Caco-2 (cell line): Measurements from ENCODE around the gene TAF15. TPM values are rescaled to one million over a fixed set of nuclear protein-coding genes. Genes with fewer than 3 reads are reported as not detected.

Experiments
- BruUV-seq: library from RNA; stranded (reverse); fragments of 400-500 nt; replicated peaks from 2 replicates; lab custom pipeline; 2021; lab: Mats Ljungman, UMichigan
- CTCF ChIA-PET: fragments of 300-600 bp; sonication (Branson Sonifier 250); formaldehyde crosslinking; loops from one replicate; lab custom pipeline; 2022; ENCODE audit warnings: antibody characterized with exemption; lab: Charles Lee
- POLR2A ChIA-PET: fragments of 300-600 bp; sonication (Branson Sonifier 250); formaldehyde crosslinking; loops from one replicate; lab custom pipeline; 2022; ENCODE audit warnings: antibody characterized with exemption; lab: Charles Lee
- DNase-seq, 2 experiments: peaks; one replicate each; pipeline versions ENCODE4 v3.0.0 to v3.0.0-alpha.2; 2020 to 2022
- H3K27me3 ChIP-seq: replicated peaks from 2 replicates; pipeline ENCODE4 v1.6.0; 2011; ENCODE audit warnings: low read length; ENCODE audit not compliant: control insufficient read depth, insufficient read depth
- H3K36me3 ChIP-seq: 2 replicates; pipeline ENCODE4 v1.5.1; 2011; ENCODE audit warnings: low read length; ENCODE audit not compliant: control insufficient read depth, insufficient read depth
- H3K4me1 ChIP-seq: fragments of 250-450 bp; sonication (Bioruptor Pico); 2 replicates; pipeline ENCODE4 v1.5.1; 2020; ENCODE audit warnings: mild to moderate bottlenecking
- H3K4me3 ChIP-seq: 2 replicates; pipeline ENCODE4 v1.5.1; 2011; ENCODE audit warnings: low read depth, mild to moderate bottlenecking, control low read depth, low read length
- H3K9me3 ChIP-seq: fragments of 250-450 bp; sonication (Bioruptor Pico); 2 replicates; pipeline ENCODE4 v1.5.1; 2020; ENCODE audit warnings: mild to moderate bottlenecking, moderate library complexity
- H3K27ac Mint-ChIP-seq: one replicate; pipeline ENCODE4 v1.8.0; 2022; ENCODE audit warnings: mixed read lengths; ENCODE audit not compliant: unreplicated experiment
- H3K27me3 Mint-ChIP-seq: one replicate; pipeline ENCODE4 v1.8.0; 2022; ENCODE audit warnings: mixed read lengths; ENCODE audit not compliant: insufficient read depth, unreplicated experiment
- H3K36me3 Mint-ChIP-seq: one replicate; pipeline ENCODE4 v1.8.0; 2022; ENCODE audit warnings: mild to moderate bottlenecking, mixed read lengths; ENCODE audit not compliant: insufficient read depth, unreplicated experiment
- H3K4me1 Mint-ChIP-seq: one replicate; pipeline ENCODE4 v1.8.0; 2022; ENCODE audit warnings: low read depth, mixed read lengths; ENCODE audit not compliant: unreplicated experiment
- H3K4me3 Mint-ChIP-seq: one replicate; pipeline ENCODE4 v1.8.0; 2022; ENCODE audit warnings: mild to moderate bottlenecking, moderate library complexity, mixed read lengths; ENCODE audit not compliant: unreplicated experiment
- H3K9me3 Mint-ChIP-seq: one replicate; pipeline ENCODE4 v1.8.0; 2022; ENCODE audit warnings: mixed read lengths; ENCODE audit not compliant: unreplicated experiment
- intact Hi-C: fragments of 100-400 bp; cut with micrococcal nuclease; formaldehyde crosslinking; loops from one replicate; pipeline ENCODE4 v1.10.0; 2022; ENCODE audit not compliant: unreplicated experiment
- total RNA-seq: library from RNA; stranded (reverse); gene quantifications from 2 replicates; pipeline ENCODE4 v1.2.3, GENCODE V29; 2022
- TF ChIP-seq, protein P1 (sequence below), 2 experiments: fragments of 200-600 bp in 1 of 2; IDR thresholded peaks; 1 replicate in 1 of 2; 2 replicates in 1 of 2; pipeline versions ENCODE4 v1.5.1 to v1.8.0; 2011 to 2022; ENCODE audit warnings: antibody characterized with exemption in 1 of 2, control low read depth in 1 of 2, inconsistent platforms in 1 of 2, low read depth in 1 of 2, low read length in 1 of 2, mild to moderate bottlenecking in 1 of 2, moderate library complexity in 1 of 2; ENCODE audit not compliant: insufficient read depth in 1 of 2, severe bottlenecking in 1 of 2, unreplicated experiment in 1 of 2

The TAF15 gene
- total RNA-seq, 1 experiment from 2014 or later = 350 TPM

DNA sequence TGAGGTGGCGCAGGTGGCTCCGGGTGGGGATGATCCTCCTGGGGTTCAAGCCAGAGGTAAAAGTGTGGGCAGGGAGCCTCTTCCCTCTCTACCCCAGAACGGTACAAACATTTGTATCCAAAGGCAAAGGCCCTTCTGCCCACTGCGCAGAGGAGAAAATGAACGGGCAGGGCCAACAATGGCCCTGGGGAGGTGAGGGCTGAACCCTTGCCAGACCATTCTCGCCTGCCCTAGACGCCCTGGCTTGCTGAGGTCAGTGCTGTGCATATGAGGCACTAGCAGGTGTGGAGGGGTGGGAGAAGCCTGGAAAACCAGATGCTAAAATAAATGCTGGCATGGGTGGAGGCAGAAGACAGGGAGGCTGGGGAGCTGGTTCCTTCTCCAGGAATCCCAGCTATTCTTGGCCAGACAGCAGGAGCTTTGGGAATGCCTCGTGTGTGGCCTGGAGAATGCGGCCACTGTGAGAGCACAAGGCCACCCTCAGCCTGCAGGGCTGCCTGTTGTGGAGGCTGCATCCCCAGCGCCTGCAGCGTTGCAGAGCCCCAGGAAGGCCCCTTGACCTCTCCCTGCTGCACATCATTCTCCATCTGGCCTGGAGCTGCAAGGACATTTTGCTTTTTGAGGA lies 44.1 kb upstream of the TAF15 start:
- Mint-ChIP-seq H3K9me3 (peaks cover 6% of the 10 kb centered on the region), H3K36me3 (no peaks in the 10 kb centered on the region), H3K27ac (no peak overlapping the region), H3K27me3 (no peaks in the 10 kb centered on the region), H3K4me1 (peaks cover 9% of the 10 kb centered on the region), H3K4me3 (peak overlapping the region; percentile 76)
- ChIA-PET CTCF (interaction anchor here (0.6 to 2.4 kb wide), 10 partner anchors 8 to 209 kb away, joined by 3 to 83 read pairs (median 9); partner anchors contain the start of genes MMP28, RASL10B and TAF15), POLR2A (interaction anchor here (2.0 kb wide), 1 partner anchor 44 kb away, joined by 44 read pairs; the partner anchor contains the start of gene TAF15)
- Histone ChIP-seq H3K9me3 (no peaks in the 10 kb centered on the region), H3K4me1 (peaks cover 15% of the 10 kb centered on the region), H3K27me3 (no peaks in the 10 kb centered on the region), H3K4me3 (peak overlapping the region; percentile 65), H3K36me3 (no peaks in the 10 kb centered on the region)
- intact Hi-C loops = no loop called here
- DNase-seq = no peak
- TF ChIP-seq, protein P1, sequence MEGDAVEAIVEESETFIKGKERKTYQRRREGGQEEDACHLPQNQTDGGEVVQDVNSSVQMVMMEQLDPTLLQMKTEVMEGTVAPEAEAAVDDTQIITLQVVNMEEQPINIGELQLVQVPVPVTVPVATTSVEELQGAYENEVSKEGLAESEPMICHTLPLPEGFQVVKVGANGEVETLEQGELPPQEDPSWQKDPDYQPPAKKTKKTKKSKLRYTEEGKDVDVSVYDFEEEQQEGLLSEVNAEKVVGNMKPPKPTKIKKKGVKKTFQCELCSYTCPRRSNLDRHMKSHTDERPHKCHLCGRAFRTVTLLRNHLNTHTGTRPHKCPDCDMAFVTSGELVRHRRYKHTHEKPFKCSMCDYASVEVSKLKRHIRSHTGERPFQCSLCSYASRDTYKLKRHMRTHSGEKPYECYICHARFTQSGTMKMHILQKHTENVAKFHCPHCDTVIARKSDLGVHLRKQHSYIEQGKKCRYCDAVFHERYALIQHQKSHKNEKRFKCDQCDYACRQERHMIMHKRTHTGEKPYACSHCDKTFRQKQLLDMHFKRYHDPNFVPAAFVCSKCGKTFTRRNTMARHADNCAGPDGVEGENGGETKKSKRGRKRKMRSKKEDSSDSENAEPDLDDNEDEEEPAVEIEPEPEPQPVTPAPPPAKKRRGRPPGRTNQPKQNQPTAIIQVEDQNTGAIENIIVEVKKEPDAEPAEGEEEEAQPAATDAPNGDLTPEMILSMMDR (IDR thresholded peaks at IDR 0.05; ENCODE audit: insufficient read depth in 1 of 2, low read depth in 1 of 2, low read length in 1 of 2, severe bottlenecking in 1 of 2, unreplicated experiment in 1 of 2) = no peak
- no TSS peak for BruUV-seq

DNA sequence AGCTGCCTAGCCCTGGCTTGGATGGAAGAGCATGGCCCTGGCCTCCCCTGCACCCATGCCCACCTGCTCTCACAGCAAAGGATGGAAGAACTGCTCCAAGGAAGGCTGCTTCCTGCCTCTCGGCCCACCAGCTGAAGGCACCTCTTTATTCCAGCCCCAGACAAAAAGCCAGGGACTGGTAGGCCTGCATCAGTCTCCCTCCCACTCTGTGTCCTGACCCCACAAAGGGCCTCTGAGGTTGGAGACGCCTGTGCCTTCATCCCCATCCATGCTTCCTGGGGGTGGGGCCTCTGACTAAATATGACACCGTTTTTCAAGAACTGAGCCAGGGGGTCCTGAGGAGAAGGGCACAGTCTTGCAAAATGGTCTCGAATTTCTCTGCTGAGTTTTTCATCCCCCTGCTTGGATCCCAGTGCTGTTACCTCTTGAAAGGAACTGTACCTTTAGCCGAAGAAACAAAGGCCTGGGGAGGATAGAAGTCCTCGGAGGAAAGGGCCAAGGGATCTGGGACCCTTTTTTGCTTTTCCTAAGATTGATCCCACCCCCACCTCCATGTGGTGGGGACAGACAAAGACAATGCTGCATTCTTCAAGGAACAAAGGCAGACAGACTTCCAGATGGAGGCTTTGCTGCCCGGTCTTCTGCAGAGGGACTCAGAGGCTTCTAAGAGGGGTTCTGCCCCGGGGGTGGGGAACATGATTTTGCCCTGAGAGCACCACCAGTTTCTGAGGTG lies 43.4 kb upstream of the TAF15 start:
- no peaks in the 10 kb centered on the region for H3K27me3 ChIP-seq
- Mint-ChIP-seq H3K4me3 (no peak overlapping the region), H3K9me3 (peaks cover 6% of the 10 kb centered on the region), H3K4me1 (peaks cover 9% of the 10 kb centered on the region), H3K36me3 (no peaks in the 10 kb centered on the region), H3K27me3 (no peaks in the 10 kb centered on the region), H3K27ac (no peak overlapping the region)
- no peaks in the 10 kb centered on the region for H3K36me3 ChIP-seq
- H3K4me3 ChIP-seq = no peak overlapping the region
- BruUV-seq = no TSS peak
- CTCF ChIA-PET = interaction anchor here (1.0 to 1.2 kb wide), 2 partner anchors 23 to 39 kb away, joined by 4 to 6 read pairs; no protein-coding TSS in a partner anchor
- DNase-seq = no peak
- no peaks in the 10 kb centered on the region for H3K9me3 ChIP-seq
- H3K4me1 ChIP-seq = peaks cover 15% of the 10 kb centered on the region
- POLR2A ChIA-PET = no interaction called here
- TF ChIP-seq, protein P1 (IDR thresholded peaks at IDR 0.05; ENCODE audit: insufficient read depth in 1 of 2, low read depth in 1 of 2, low read length in 1 of 2, severe bottlenecking in 1 of 2, unreplicated experiment in 1 of 2) = no peak
- intact Hi-C loops = no loop called here

DNA sequence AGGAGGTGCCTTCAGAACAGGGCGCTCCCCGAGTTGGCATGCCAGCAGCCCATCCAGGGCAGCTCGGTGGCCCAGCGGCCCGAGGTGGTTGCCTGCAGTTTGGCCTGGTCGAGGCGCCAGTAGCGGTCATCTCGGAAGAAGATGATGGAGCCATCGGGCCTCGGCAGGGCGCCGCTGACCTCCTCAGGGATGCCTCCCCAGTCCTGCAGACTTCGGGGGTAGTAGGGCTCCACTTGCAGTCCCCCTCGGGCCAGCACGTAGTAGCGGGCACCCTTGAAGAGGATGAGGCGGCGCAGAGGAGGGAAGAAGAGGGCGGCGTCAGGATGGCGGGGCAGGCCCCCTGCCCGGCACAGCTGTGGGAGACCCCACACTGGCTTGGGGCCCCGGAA lies 42.8 kb upstream of the TAF15 start:
- Mint-ChIP-seq H3K27me3 (no peaks in the 10 kb centered on the region), H3K27ac (no peak overlapping the region), H3K9me3 (peaks cover 1% of the 10 kb centered on the region), H3K4me3 (no peak overlapping the region), H3K4me1 (peaks cover 5% of the 10 kb centered on the region), H3K36me3 (no peaks in the 10 kb centered on the region)
- intact Hi-C loops = no loop called here
- Histone ChIP-seq H3K4me1 (peaks cover 13% of the 10 kb centered on the region), H3K9me3 (no peaks in the 10 kb centered on the region), H3K27me3 (no peaks in the 10 kb centered on the region), H3K4me3 (no peak overlapping the region), H3K36me3 (no peaks in the 10 kb centered on the region)
- CTCF ChIA-PET = interaction anchor here (0.7 to 1.2 kb wide), 4 partner anchors 22 to 62 kb away, joined by 3 to 8 read pairs (median 5); partner anchors contain the start of gene TAF15
- DNase-seq = no peak
- no TSS peak for BruUV-seq
- TF ChIP-seq, protein P1 (IDR thresholded peaks at IDR 0.05; ENCODE audit: insufficient read depth in 1 of 2, low read depth in 1 of 2, low read length in 1 of 2, severe bottlenecking in 1 of 2, unreplicated experiment in 1 of 2) = no peak
- POLR2A ChIA-PET = interaction anchor here (1.0 kb wide), 1 partner anchor 42 kb away, joined by 3 read pairs; the partner anchor contains the start of gene TAF15
